Stomach (tissue), 9 donors: ENCODE results near the gene C1D. TPM values are rescaled to one million over a fixed set of nuclear protein-coding genes. Genes with fewer than 3 reads are reported as not detected.

Experiments used
- DNase-seq, 2 donors: peaks; one replicate each; pipeline versions ENCODE4 v3.0.0 to v3.0.0-alpha.2; 2013 to 2019
- H3K27ac ChIP-seq, 5 donors: fragments of 200-600 bp in 4 of 5; sonication (generic) in 4 of 5; one replicate each; pipeline ENCODE4 v1.5.1; 2013 to 2019; ENCODE audit warnings: mild to moderate bottlenecking in 1 of 5, moderate library complexity in 1 of 5
- H3K27me3 ChIP-seq, 3 donors: fragments of 200-600 bp; sonication (generic); one replicate each; pipeline ENCODE4 v1.5.1; 2017 to 2019; ENCODE audit warnings: mixed run types in 1 of 3
- H3K36me3 ChIP-seq, 4 donors: fragments of 200-600 bp; sonication (generic); 1 replicate in 3 of 4; 2 replicates in 1 of 4; pipeline ENCODE4 v1.5.1; 2016 to 2019
- H3K4me1 ChIP-seq, 4 donors: fragments of 200-600 bp; sonication (generic); one replicate each; pipeline ENCODE4 v1.5.1; 2016 to 2019
- H3K4me3 ChIP-seq, 4 donors: fragments of 200-600 bp; sonication (generic) in 3 of 4; one replicate each; pipeline ENCODE4 v1.5.1; 2016 to 2019; ENCODE audit warnings: mild to moderate bottlenecking in 1 of 4
- H3K9me3 ChIP-seq, 4 donors: fragments of 200-600 bp; sonication (generic); one replicate each; pipeline ENCODE4 v1.5.1; 2016 to 2019
- CTCF ChIP-seq, 7 experiments: fragments of 450-650 bp in 4 of 7; fragments of 200-600 bp in 3 of 7; sonication (generic) in 3 of 7; IDR thresholded peaks; one replicate each; pipeline ENCODE4 v1.5.1; 2016 to 2019; ENCODE audit warnings: antibody characterized with exemption in 7 of 7, control low read depth in 2 of 7, mild to moderate bottlenecking in 1 of 7
- EP300 ChIP-seq: sonication (generic); formaldehyde crosslinking; IDR thresholded peaks from one replicate; pipeline ENCODE4 v1.6.1; 2017; ENCODE audit warnings: antibody characterized with exemption
- POLR2A ChIP-seq, 4 donors: fragments of 450-650 bp; IDR thresholded peaks; one replicate each; pipeline ENCODE4 v1.6.1; 2016; ENCODE audit warnings: antibody characterized with exemption in 4 of 4, control low read depth in 2 of 4, mild to moderate bottlenecking in 1 of 4, moderate library complexity in 1 of 4
- POLR2AphosphoS5 ChIP-seq, 3 donors: sonication (generic); formaldehyde crosslinking; IDR thresholded peaks; one replicate each; pipeline ENCODE4 v1.6.1; 2016; ENCODE audit warnings: antibody characterized with exemption in 3 of 3
- WGBS, 5 donors: extraction: QIAGEN DNeasy Blood & Tissue Kit in 3 of 5; methylation state at CpG; one replicate each; pipeline versions ENCODE4 v1.1.5 to v1.1.7; 2013 to 2018; 5-methylcytosine and 5-hydroxymethylcytosine counted together
- intact Hi-C: fragments of 100-400 bp; cut with DNase I; formaldehyde crosslinking; loops from one replicate; pipeline ENCODE4 v1.15.1; 2023; ENCODE audit warnings: low total_unique reads
- polyA plus RNA-seq, 3 donors: library from polyadenylated mRNA; stranded (reverse); fragments of 200-250 nt; gene quantifications; one replicate each; pipeline ENCODE4 v1.2.3, GENCODE V29; 2013
- total RNA-seq, 5 donors: library from RNA; depleted of rRNA; stranded (reverse); fragments of >200 nt; gene quantifications; one replicate each; pipeline versions ENCODE4 v1.1.0 to v1.2.3, GENCODE V29; 2014 to 2016
- donor health status: healthy with polysubstance abuse.
- donor health status: Bipolar disorder and iron deficiency.
- donor health status: healthy.

The C1D gene
- total and polyA plus RNA-seq, 8 donors: 3.2 to 101 (median 29.5) TPM

- WGBS, 5 donors: 76 to 94% (median 88%) methylated on average over 3 of the region's 3 CpGs
These were observed 69.5 kb downstream of the C1D start for GRCh38 chr2:67993329-67993728.

GRCh38 chr2:67991456-67991855, 71.3 kb downstream of the C1D start:
- TF ChIP-seq CTCF (IDR thresholded peaks at IDR 0.05) (no peak), POLR2AphosphoS5 (IDR thresholded peaks at IDR 0.05) (no peak), POLR2A (IDR thresholded peaks at IDR 0.05) (no peak)
- Histone ChIP-seq H3K4me1 (no peaks in the 10 kb centered on the region), H3K36me3 (no peaks in the 10 kb centered on the region), H3K27ac (no peak overlapping the region), H3K9me3 (no peaks in the 10 kb centered on the region), H3K4me3 (no peak overlapping the region), H3K27me3 (no peaks in the 10 kb centered on the region)
- no peak for DNase-seq
- intact Hi-C loops: no loop called here
- WGBS, 5 donors: 65 to 88% (median 78%) methylated on average over 2 of the region's 2 CpGs

More at GRCh38 chr2:67993329-67993728, 69.5 kb downstream of the C1D start:
- DNase-seq: no peak
- no peak overlapping the region for H3K4me3 ChIP-seq
- H3K4me1 ChIP-seq: no peaks in the 10 kb centered on the region
- H3K27ac ChIP-seq: no peak overlapping the region
- H3K36me3 ChIP-seq: no peaks in the 10 kb centered on the region
- no peaks in the 10 kb centered on the region for H3K27me3 ChIP-seq
- H3K9me3 ChIP-seq: no peaks in the 10 kb centered on the region
- intact Hi-C loops: no loop called here
- TF ChIP-seq CTCF (IDR thresholded peaks at IDR 0.05) (no peak), EP300 (no peak), POLR2AphosphoS5 (IDR thresholded peaks at IDR 0.05) (no peak), POLR2A (IDR thresholded peaks at IDR 0.05) (no peak)

Other genes with a start within 250 kb of the C1D start
- gene PNO1, start 94.9 kb upstream of the C1D start, total RNA-seq: 10 to 100 TPM; 15.2 to 65.8 (median 21.4) TPM
- gene PNO1, start 94.9 kb upstream of the C1D start, polyA plus RNA-seq: 10 to 100 TPM in 2 of 3 donors, 1 to 10 TPM in 1; 6.1 to 13.6 (median 11.8) TPM
- 10 to 100 TPM in 4 of 5 donors, 1 to 10 TPM in 1; 1.2 to 65.7 (median 24.5) TPM for gene PPP3R1, start 189.5 kb upstream of the C1D start, total RNA-seq
- gene PPP3R1, start 189.5 kb upstream of the C1D start, polyA plus RNA-seq: 10 to 100 TPM; 12.3 to 19.6 (median 14.9) TPM